ENCODE measurements around the gene PSTPIP2.

GRCh38 chr18:46096651-46097300 lies 24.7 kb upstream of the PSTPIP2 start:
- no peak for TF ChIP-seq CTCF (IDR thresholded peaks at IDR 0.05)
- TF ChIP-seq POLR2A (IDR thresholded peaks at IDR 0.05): no peak

Measured in heart left ventricle (tissue), 13 donors.